Measurements from ENCODE around the gene PTK7.

DNA sequence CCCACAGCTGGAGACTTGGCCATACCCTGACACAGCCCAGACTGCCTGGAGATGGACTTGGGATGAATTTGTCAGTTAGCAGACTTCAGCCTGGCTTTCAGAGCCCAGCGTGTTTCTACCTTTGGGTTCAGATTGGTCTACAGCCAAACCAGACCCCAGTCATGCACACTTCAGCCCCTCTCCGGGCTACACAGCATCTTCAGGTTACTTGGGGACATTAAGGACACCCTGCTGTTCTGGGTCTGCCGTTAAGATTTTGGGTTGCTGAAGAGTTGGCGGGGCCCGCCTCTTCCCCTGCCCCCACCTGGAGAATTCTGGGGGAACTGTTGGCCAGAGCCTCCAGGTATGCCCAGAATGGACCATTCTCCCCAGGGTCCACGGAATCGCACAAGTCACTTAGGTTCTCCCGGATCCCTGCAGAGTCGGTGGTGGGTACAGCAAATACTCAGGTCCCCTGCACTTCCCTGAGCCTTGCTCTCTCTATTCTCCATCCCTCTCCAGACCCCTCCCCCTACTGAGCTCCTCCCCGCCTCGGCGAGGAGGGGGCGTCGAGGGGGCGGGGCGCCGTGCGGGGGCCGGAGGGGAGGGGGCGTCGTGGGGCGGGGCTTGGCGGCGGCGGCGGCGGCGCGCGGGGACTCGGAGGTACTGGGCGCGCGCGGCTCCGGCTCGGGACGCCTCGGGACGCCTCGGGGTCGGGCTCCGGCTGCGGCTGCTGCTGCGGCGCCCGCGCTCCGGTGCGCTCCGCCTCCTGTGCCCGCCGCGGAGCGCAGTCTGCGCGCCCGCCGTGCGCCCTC is at the start of gene PTK7:
- TF ChIP-seq, protein P1, sequence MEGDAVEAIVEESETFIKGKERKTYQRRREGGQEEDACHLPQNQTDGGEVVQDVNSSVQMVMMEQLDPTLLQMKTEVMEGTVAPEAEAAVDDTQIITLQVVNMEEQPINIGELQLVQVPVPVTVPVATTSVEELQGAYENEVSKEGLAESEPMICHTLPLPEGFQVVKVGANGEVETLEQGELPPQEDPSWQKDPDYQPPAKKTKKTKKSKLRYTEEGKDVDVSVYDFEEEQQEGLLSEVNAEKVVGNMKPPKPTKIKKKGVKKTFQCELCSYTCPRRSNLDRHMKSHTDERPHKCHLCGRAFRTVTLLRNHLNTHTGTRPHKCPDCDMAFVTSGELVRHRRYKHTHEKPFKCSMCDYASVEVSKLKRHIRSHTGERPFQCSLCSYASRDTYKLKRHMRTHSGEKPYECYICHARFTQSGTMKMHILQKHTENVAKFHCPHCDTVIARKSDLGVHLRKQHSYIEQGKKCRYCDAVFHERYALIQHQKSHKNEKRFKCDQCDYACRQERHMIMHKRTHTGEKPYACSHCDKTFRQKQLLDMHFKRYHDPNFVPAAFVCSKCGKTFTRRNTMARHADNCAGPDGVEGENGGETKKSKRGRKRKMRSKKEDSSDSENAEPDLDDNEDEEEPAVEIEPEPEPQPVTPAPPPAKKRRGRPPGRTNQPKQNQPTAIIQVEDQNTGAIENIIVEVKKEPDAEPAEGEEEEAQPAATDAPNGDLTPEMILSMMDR (IDR thresholded peaks at IDR 0.05; ENCODE audit: low read depth, low read length): no peak
- no peak for TF ChIP-seq EZH2phosphoT487 (IDR thresholded peaks at IDR 0.05; ENCODE audit: low read depth)
